Immature natural killer cell (primary cell): ENCODE data around the gene PIRT. TPM values are rescaled to one million over a fixed set of nuclear protein-coding genes. Genes with fewer than 3 reads are reported as not detected.

ENCODE experiments used
- DNase-seq, 3 donors: peaks; one replicate each; pipeline ENCODE4 v3.0.0; 2022; ENCODE audit warnings: mixed read lengths in 1 of 3
- H3K27ac Mint-ChIP-seq, 6 donors: one replicate each; pipeline ENCODE4 v1.8.0; 2020; ENCODE audit warnings: mixed read lengths in 6 of 6, mild to moderate bottlenecking in 5 of 6, inconsistent platforms in 4 of 6, moderate library complexity in 3 of 6
- H3K27me3 Mint-ChIP-seq, 3 donors: one replicate each; pipeline ENCODE4 v1.8.0; 2020 to 2021; ENCODE audit warnings: low read depth in 3 of 3, mild to moderate bottlenecking in 3 of 3, mixed read lengths in 3 of 3, moderate library complexity in 3 of 3, inconsistent platforms in 1 of 3
- H3K36me3 Mint-ChIP-seq, 3 donors: one replicate each; pipeline ENCODE4 v1.8.0; 2020; ENCODE audit warnings: mixed read lengths in 3 of 3, inconsistent platforms in 2 of 3, mild to moderate bottlenecking in 2 of 3
- H3K4me1 Mint-ChIP-seq, 2 donors: one replicate each; pipeline ENCODE4 v1.8.0; 2020; ENCODE audit warnings: inconsistent platforms in 2 of 2, mild to moderate bottlenecking in 2 of 2, mixed read lengths in 2 of 2, moderate library complexity in 1 of 2
- H3K4me3 Mint-ChIP-seq, 5 donors: one replicate each; pipeline ENCODE4 v1.8.0; 2020; ENCODE audit warnings: mild to moderate bottlenecking in 5 of 5, mixed read lengths in 5 of 5, inconsistent platforms in 3 of 5, moderate library complexity in 3 of 5
- H3K9me3 Mint-ChIP-seq, 6 donors: one replicate each; pipeline ENCODE4 v1.8.0; 2020; ENCODE audit warnings: mild to moderate bottlenecking in 6 of 6, mixed read lengths in 6 of 6, inconsistent platforms in 4 of 6, moderate library complexity in 3 of 6
- polyA plus RNA-seq, 3 donors: library from polyadenylated mRNA; unstranded; fragments of 300-500 nt; fragmentation: Illumina TruSeq; gene quantifications; one replicate each; pipeline ENCODE4 v1.2.3, GENCODE V29; 2021

Gene PIRT
- polyA plus RNA-seq, 3 donors from 2014 or later = not detected

DNA sequence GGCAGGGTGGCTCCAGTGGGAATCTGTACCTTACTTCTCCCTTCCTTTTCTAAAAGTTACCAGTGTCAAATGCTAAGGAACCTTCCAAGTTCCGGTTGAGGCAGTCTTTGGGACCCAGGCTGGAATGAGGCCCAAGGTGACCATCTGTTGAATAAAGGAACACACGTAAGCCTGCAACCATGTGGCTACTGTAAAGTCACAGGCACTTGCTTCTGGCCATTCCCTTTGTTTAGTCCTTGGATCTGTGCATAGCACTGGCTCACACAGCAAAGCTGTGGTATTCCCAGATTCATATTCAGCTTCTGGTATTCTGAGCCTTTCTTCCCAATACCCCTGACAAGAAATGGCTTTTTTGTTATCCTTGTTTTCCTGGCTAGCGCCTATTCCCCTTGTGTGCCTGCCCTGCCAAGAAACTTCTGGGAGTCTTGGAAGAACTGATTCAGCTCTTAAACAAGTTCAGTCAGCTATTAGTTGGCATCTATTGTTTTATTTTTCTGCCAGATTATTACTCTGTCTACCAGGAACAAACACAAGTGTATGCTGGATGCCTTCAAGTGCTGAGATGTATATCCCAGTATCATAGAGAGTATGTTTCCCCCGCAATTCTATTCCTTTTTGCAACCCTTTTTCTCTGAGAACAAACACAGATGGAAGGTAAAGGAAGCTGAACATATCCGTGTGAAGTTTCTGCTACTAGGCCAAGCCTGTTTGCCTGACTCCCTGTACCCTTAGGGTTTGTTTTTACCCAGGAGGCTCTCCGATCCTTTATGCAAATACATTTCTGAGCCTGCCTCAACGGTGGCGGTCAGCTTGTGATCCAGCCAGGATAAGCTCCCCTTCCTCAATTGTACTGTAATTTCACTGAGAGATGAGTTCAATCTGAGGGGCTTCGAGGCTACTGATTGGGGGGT lies 47.1 kb downstream of the PIRT start:
- Mint-ChIP-seq H3K27ac (no peak overlapping the region), H3K36me3 (no peaks in the 10 kb centered on the region), H3K27me3 (peaks cover 1 to 3% (median 2%) of the 10 kb centered on the region in 3 donors), H3K4me1 (no peaks in the 10 kb centered on the region), H3K4me3 (no peak overlapping the region), H3K9me3 (peaks cover 0 to 2% (median 0%) of the 10 kb centered on the region in 6 donors)
- no peak for DNase-seq

DNA sequence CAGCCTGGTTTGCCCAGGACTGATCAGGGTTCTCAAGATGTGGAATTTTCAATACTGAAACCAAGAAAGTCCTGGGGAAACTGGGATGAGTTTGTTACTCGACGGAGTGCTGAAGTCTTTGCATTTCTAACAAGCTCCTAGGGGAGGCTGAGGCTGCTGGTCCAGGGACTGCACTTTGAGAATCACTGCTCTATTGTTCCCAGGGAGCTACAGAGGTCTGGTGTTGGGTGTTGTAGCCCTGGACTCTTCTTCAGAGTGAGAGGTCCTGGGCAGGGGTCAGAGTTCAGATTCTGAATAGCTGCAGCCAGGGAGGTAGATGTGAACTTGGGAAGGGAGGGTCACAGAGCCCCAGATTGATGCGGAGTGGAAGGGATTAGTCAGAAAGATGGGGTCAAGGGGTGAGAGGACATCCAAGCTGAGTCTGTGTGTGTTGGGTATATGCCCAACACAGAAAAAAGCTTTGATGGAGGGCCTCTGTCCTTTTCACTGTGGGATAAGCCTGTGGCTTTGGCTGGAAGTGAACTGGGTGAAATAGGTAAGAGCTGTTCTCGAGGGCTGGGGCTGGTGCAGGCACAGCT lies 48.1 kb downstream of the PIRT start:
- H3K9me3 Mint-ChIP-seq = peaks cover 0 to 2% (median 0%) of the 10 kb centered on the region in 6 donors
- no peak overlapping the region for H3K27ac Mint-ChIP-seq

DNA sequence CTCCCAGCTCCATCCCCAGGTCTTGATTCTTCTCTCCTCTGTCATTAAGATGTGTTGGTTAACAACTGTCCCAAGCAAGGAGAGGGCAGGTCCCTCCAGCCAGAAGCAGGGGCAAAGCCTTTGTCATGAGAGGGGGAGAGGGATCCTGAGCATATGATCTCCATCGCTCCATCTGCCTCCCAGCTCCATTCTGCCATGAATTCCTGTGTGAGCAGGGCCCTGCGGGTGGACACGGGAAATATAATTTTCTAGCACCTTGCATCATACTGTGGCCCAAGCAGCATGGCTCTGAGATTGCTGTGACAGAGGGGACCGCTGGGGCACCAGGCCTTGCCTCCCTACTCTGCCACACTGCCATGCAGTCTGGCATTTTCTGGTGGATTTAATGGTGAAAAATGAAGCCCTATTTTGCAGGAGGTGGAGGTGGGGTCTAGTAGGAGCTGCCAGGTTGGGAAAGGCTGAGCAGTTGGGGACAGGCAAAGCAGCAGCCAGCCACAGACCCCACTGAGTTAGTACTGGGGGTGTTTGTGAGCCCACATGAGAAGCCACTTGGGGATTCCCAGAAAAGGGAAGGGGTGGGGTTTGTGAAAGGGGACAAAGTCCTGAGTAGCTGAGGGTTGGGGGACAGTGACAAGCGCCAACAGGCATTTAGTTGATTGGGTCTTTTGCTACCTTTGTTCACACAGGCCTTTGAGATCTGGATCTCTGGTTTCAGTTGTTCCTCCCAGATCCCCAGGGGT lies 50.4 kb downstream of the PIRT start:
- peaks cover 3 to 5% (median 5%) of the 10 kb centered on the region in 3 donors for H3K27me3 Mint-ChIP-seq
- H3K27ac Mint-ChIP-seq = no peak overlapping the region
- peaks cover 0 to 2% (median 0%) of the 10 kb centered on the region in 6 donors for H3K9me3 Mint-ChIP-seq

More for the DNA sequence above, 48.1 kb downstream of the PIRT start:
- Mint-ChIP-seq H3K4me1 (no peaks in the 10 kb centered on the region), H3K4me3 (no peak overlapping the region), H3K27me3 (peaks cover 0 to 2% (median 1%) of the 10 kb centered on the region in 3 donors), H3K36me3 (no peaks in the 10 kb centered on the region)
- no peak for DNase-seq

DNA sequence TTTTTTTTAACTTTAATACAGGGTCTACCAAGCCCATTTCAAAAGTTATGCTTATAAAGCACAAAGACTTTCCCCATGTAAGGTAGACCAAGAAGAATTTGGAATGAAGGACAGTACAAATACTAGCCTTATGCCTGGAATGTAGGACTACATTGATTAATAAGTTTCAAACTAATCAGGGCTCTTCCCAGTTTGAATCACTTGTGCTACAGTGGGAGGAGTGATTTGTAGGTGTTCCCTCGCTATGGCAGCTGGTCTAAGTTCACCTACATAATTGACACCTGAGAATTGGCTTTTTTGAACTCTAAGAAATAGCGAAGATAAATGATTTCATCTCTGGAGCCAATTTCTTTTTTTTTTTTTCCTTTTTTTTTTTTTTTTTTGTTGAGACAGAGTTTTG lies 52.6 kb downstream of the PIRT start:
- Mint-ChIP-seq H3K27ac (no peak overlapping the region), H3K4me1 (no peaks in the 10 kb centered on the region), H3K27me3 (peaks cover 5 to 6% (median 5%) of the 10 kb centered on the region in 3 donors), H3K36me3 (peaks cover 0 to 5% (median 0%) of the 10 kb centered on the region in 3 donors), H3K4me3 (no peak overlapping the region), H3K9me3 (peaks cover 0 to 2% (median 0%) of the 10 kb centered on the region in 6 donors)
- DNase-seq = no peak

More for the DNA sequence above, 50.4 kb downstream of the PIRT start:
- DNase-seq = no peak
- no peak overlapping the region for H3K4me3 Mint-ChIP-seq
- H3K36me3 Mint-ChIP-seq = peaks cover 0 to 5% (median 0%) of the 10 kb centered on the region in 3 donors
- no peaks in the 10 kb centered on the region for H3K4me1 Mint-ChIP-seq

DNA sequence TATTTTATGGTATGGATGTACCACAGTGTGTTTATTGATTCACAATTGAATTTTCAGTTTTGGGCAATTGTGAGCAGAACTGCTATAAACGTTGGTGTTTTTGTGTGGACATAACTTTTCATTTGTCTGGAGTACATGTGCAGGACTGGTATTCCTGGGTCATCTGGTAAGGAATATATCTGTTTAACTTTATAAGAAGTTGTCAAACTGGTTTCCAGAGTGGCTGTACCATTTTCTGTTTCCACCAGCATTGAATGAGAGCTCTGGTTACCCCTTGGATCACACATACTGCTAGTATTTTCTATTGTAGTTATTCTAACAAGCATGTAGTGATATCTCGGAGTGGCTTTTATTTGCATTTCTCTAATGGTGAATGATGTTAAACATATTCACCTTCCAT lies 58.3 kb downstream of the PIRT start:
- Mint-ChIP-seq H3K27ac (no peak overlapping the region), H3K4me1 (no peaks in the 10 kb centered on the region), H3K27me3 (peaks cover 5 to 14% (median 6%) of the 10 kb centered on the region in 3 donors), H3K4me3 (no peak overlapping the region), H3K36me3 (peaks cover 0 to 5% (median 0%) of the 10 kb centered on the region in 3 donors), H3K9me3 (peaks cover 0 to 2% (median under 1%) of the 10 kb centered on the region in 6 donors)
- no peak for DNase-seq

DNA sequence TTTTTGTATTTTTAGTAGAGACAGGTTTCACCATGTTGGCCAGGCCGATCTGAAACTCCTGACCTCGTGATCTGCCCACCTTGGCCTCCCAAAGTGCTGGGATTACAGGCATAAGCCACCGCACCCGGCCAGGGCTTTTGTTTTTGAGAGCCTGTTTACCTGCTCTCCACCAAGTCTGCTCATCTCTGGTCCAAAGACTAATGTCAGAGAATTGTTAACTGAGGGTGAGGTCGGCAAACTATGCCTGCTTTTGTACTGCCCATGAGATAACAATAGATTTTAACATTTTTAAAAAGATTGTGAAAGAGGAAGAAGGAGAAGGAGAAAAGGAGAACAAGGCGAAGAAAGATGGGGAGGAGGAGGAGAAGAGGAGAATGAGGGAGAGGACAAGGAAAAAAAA lies 60.0 kb downstream of the PIRT start:
- H3K4me1 Mint-ChIP-seq = no peaks in the 10 kb centered on the region
- no peaks in the 10 kb centered on the region for H3K36me3 Mint-ChIP-seq
- peaks cover 2 to 10% (median 4%) of the 10 kb centered on the region in 3 donors for H3K27me3 Mint-ChIP-seq
- H3K27ac Mint-ChIP-seq = no peak overlapping the region
- no peak overlapping the region for H3K4me3 Mint-ChIP-seq
- H3K9me3 Mint-ChIP-seq = peaks cover 0 to 2% (median under 1%) of the 10 kb centered on the region in 6 donors
- no peak for DNase-seq

DNA sequence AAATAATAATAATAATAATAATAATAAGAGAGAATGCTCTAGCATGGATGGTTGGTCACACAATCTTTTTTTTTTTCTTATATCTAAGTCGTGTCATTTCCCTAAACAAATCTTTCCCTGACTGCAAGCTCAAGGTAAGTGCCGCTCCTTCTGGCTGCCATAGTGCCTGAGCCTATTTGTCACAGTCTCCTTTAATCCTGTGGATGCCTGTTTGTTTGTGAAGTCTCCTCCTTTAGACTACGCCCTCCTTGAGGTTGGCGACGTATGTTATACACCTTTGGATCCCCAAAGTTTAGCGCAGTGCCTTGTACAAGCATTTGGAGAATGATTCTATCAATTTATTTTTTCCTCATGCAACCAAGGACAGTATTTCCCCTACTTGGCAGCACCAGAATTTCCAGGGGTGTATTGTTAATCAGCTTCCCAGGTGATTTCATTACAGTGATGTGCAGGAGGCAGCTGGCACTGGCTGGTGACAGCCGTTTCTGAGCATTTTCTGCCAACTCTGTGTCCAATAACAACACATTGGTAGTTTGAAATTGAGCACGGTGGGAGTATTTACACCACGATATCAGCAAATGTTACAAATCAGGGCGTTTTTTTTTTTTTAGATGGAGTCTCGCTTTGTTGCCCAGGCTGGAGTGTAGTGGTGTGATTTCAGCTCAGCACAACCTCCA lies 60.6 kb downstream of the PIRT start:
- Mint-ChIP-seq H3K4me3 (no peak overlapping the region), H3K27ac (no peak overlapping the region), H3K27me3 (peaks cover 2 to 11% (median 3%) of the 10 kb centered on the region in 3 donors), H3K9me3 (peaks cover 0 to 2% (median 0%) of the 10 kb centered on the region in 6 donors), H3K36me3 (no peaks in the 10 kb centered on the region), H3K4me1 (no peaks in the 10 kb centered on the region)
- DNase-seq = no peak

DNA sequence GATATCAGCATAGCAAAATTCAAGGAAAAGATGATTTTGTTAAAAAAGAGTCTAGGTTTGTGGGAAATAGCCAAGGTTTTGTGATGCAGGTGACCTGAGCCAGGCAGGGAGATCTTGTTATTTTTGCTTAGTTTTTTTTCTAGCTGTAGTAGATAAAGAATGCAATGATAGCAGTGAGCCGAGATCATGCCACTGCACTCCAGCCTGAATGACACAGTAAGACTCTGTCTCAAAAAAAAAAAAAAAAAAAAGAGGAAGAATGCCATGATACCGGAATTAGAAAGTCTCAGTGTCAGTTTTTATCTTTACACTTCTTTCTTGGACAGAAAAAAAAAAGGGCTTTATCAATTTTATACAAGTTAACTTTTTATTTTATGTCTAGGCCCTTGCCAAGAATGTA lies 61.5 kb downstream of the PIRT start:
- H3K27ac Mint-ChIP-seq = no peak overlapping the region
- no peaks in the 10 kb centered on the region for H3K4me1 Mint-ChIP-seq
- peaks cover 2 to 13% (median 3%) of the 10 kb centered on the region in 3 donors for H3K27me3 Mint-ChIP-seq
- no peak overlapping the region for H3K4me3 Mint-ChIP-seq
- H3K36me3 Mint-ChIP-seq = peaks cover 0 to 2% (median 0%) of the 10 kb centered on the region in 3 donors
- DNase-seq = no peak
- peaks cover 0 to 3% (median 2%) of the 10 kb centered on the region in 6 donors for H3K9me3 Mint-ChIP-seq

DNA sequence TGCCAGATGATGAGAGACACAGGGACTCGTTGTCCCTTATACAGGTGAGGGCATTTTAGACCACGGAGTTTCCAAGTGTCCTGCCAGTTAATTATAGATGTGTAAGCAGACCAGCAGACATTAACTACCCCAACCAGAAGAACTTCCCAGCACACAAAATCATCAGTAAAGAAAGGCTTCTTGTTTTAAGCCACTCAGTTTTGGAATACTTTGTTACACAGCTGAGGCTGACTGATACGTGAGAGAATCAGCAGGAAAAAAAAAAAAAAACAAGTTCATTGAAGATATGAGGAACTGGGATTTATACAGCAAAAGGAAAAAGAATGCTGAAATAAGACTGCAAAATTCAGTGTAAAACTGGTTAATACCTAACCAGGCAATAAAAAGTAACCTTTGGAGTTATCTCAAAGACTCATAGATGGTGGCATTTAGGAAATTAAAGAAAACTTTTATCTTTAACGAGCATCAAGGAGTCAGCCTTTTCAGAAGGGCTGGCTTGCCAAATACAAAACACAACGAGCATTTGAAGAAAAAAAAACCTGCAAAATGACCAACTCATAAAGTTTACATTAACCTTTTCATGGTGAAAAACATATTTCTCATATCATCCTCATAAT lies 62.0 kb downstream of the PIRT start:
- Mint-ChIP-seq H3K27me3 (peaks cover 2 to 14% (median 3%) of the 10 kb centered on the region in 3 donors), H3K9me3 (peaks cover 0 to 3% (median 2%) of the 10 kb centered on the region in 6 donors), H3K27ac (no peak overlapping the region), H3K4me1 (no peaks in the 10 kb centered on the region), H3K36me3 (peaks cover 0 to 5% (median 0%) of the 10 kb centered on the region in 3 donors), H3K4me3 (no peak overlapping the region)
- DNase-seq = no peak

DNA sequence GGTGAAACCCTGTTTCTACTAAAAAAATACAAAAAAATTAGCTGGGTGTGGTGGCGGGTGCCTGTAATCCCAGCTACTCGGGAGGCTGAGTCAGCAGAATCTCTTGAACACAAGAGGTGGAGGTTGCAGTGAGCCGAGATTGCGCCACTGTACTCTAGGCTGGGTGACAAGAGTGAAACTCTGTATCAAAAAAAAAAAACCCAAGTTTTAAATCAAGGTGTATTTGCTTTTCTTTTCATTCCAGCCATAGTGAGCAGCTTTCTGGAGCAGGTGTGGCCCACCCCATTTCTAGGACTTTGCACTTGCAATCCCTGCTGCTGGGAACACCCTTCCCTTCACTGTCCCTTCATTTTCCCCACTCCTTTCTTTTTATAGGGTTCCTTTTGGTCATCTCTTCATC lies 62.8 kb downstream of the PIRT start:
- DNase-seq = no peak
- peaks cover 0 to 16% (median 3%) of the 10 kb centered on the region in 3 donors for H3K27me3 Mint-ChIP-seq
- no peaks in the 10 kb centered on the region for H3K4me1 Mint-ChIP-seq
- peaks cover 0 to 7% (median 0%) of the 10 kb centered on the region in 3 donors for H3K36me3 Mint-ChIP-seq
- no peak overlapping the region for H3K27ac Mint-ChIP-seq
- no peak overlapping the region for H3K4me3 Mint-ChIP-seq
- peaks cover 0 to 5% (median 2%) of the 10 kb centered on the region in 6 donors for H3K9me3 Mint-ChIP-seq

DNA sequence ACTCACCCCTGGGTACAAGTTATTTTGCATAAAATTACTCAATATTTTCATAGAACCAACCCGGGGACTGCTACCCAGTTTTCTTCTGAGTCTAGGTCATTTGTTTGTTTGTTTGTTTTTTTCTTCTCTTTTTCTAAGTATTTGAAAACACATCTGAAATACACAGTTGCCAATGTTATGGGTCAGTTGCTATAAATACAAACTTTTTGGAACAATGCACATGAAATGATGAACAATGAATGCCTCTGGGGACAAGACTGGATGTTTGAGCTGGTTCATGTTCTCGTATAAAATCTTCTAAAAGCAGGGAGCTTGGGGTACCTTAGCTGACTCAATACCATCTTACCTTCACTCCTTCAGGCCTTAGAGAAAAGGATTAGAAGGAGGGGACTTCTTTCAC lies 64.5 kb downstream of the PIRT start:
- Mint-ChIP-seq H3K36me3 (peaks cover 0 to 7% (median 0%) of the 10 kb centered on the region in 3 donors), H3K27ac (no peak overlapping the region), H3K4me3 (no peak overlapping the region), H3K27me3 (peaks cover 0 to 16% (median 3%) of the 10 kb centered on the region in 3 donors), H3K4me1 (no peaks in the 10 kb centered on the region), H3K9me3 (peaks cover 0 to 5% (median 1%) of the 10 kb centered on the region in 6 donors)
- DNase-seq = no peak
